A673 (cell line): ENCODE measurements around the gene CNN1. TPM values are rescaled to one million over a fixed set of nuclear protein-coding genes. Genes with fewer than 3 reads are reported as not detected.

Source experiments
- BruUV-seq: library from RNA; stranded (reverse); fragments of 400-500 nt; replicated peaks from 2 replicates; lab custom pipeline; 2021; lab: Mats Ljungman, UMichigan
- CTCF ChIA-PET: fragments of 300-600 bp; sonication (Branson Sonifier 250); formaldehyde crosslinking; loops from one replicate; lab custom pipeline; 2022; ENCODE audit warnings: antibody characterized with exemption; lab: Charles Lee
- POLR2A ChIA-PET: fragments of 300-600 bp; sonication (Branson Sonifier 250); formaldehyde crosslinking; loops from one replicate; lab custom pipeline; 2022; ENCODE audit warnings: antibody characterized with exemption; ENCODE audit not compliant: low non-redundant PET; lab: Charles Lee
- DNase-seq: peaks from one replicate; pipeline ENCODE4 v3.0.0-alpha.2; 2015; ENCODE audit warnings: low spot score
- H3K27ac ChIP-seq: fragments of 200-600 bp; sonication (generic); 2 replicates; pipeline ENCODE4 v1.5.1; 2016; ENCODE audit warnings: mixed run types, low read depth, mild to moderate bottlenecking, mixed read lengths, antibody characterized with exemption, low read length; ENCODE audit not compliant: poor library complexity, severe bottlenecking
- H3K27me3 ChIP-seq: fragments of 200-600 bp; sonication (generic); replicated peaks from 2 replicates; pipeline ENCODE4 v1.6.1; 2017; ENCODE audit warnings: mixed run types, low read depth, mild to moderate bottlenecking, mixed read lengths, antibody characterized with exemption, low read length; ENCODE audit not compliant: insufficient read depth, poor library complexity
- H3K36me3 ChIP-seq: fragments of 200-600 bp; sonication (generic); 2 replicates; pipeline ENCODE4 v1.6.1; 2016; ENCODE audit warnings: mixed run types, mild to moderate bottlenecking, mixed read lengths, antibody characterized with exemption, low read length; ENCODE audit not compliant: insufficient read depth, poor library complexity, severe bottlenecking
- H3K4me1 ChIP-seq: fragments of 200-600 bp; sonication (generic); 2 replicates; pipeline ENCODE4 v1.6.1; 2017; ENCODE audit warnings: mixed run types, mild to moderate bottlenecking, mixed read lengths, antibody characterized with exemption, low read length; ENCODE audit not compliant: insufficient read depth, poor library complexity, severe bottlenecking
- H3K4me3 ChIP-seq: fragments of 200-600 bp; sonication (generic); 2 replicates; pipeline ENCODE4 v1.5.1; 2016; ENCODE audit warnings: low read depth, mixed run types, mild to moderate bottlenecking, mixed read lengths, low read length; ENCODE audit not compliant: poor library complexity, severe bottlenecking
- H3K9me3 ChIP-seq: fragments of 200-600 bp; sonication (generic); 2 replicates; pipeline ENCODE4 v1.6.1; 2016; ENCODE audit warnings: mixed run types, low read depth, mild to moderate bottlenecking, mixed read lengths, antibody characterized with exemption, low read length; ENCODE audit not compliant: poor library complexity, severe bottlenecking
- CTCF ChIP-seq: fragments of 300-800, 200-600 bp; sonication (generic); conservative IDR thresholded peaks from 2 replicates; pipeline ENCODE4 v1.5.1; 2017; ENCODE audit warnings: low read depth, mild to moderate bottlenecking, antibody characterized with exemption, low read length, moderate library complexity, mixed read lengths
- EZH2 ChIP-seq: fragments of 200-600 bp; sonication (generic); IDR thresholded peaks from 2 replicates; pipeline ENCODE4 v1.6.1; 2017; ENCODE audit warnings: borderline replicate concordance, low read depth, mild to moderate bottlenecking, mixed read lengths, antibody characterized with exemption, low read length; ENCODE audit not compliant: poor library complexity, severe bottlenecking
- intact Hi-C: fragments of 100-400 bp; cut with micrococcal nuclease; formaldehyde crosslinking; loops from one replicate; pipeline ENCODE4 v1.10.0; 2022; ENCODE audit not compliant: unreplicated experiment
- total RNA-seq: library from RNA; stranded (reverse); gene quantifications from 2 replicates; pipeline ENCODE4 v1.2.3, GENCODE V29; 2021

The CNN1 gene
- total RNA-seq, 1 experiment from 2014 or later, result 0.60 TPM

GRCh38 chr19:11587302-11587974 is 48.8 kb downstream of the CNN1 start:
- H3K36me3 ChIP-seq, result no peaks in the 10 kb centered on the region
- POLR2A ChIA-PET, result no interaction called here
- H3K4me3 ChIP-seq, result no peak overlapping the region
- no TSS peak for BruUV-seq
- intact Hi-C loops, result loop anchor here (2.0 to 10.0 kb wide), 3 partner anchors 27 to 293 kb away; partner anchors contain the start of gene TSPAN16
- no peak overlapping the region for H3K27ac ChIP-seq
- peak; percentile 89 for DNase-seq
- TF ChIP-seq CTCF (peak; percentile 92), EZH2 (no peak)
- H3K27me3 ChIP-seq, result no peaks in the 10 kb centered on the region
- no peaks in the 10 kb centered on the region for H3K9me3 ChIP-seq
- CTCF ChIA-PET, result no interaction called here
- no peaks in the 10 kb centered on the region for H3K4me1 ChIP-seq

GRCh38 chr19:11587975-11588631 is 49.5 kb downstream of the CNN1 start:
- no peaks in the 10 kb centered on the region for H3K4me1 ChIP-seq
- H3K36me3 ChIP-seq, result no peaks in the 10 kb centered on the region
- H3K4me3 ChIP-seq, result no peak overlapping the region
- no peaks in the 10 kb centered on the region for H3K27me3 ChIP-seq
- POLR2A ChIA-PET, result no interaction called here
- DNase-seq, result no peak
- H3K9me3 ChIP-seq, result no peaks in the 10 kb centered on the region
- CTCF ChIA-PET, result interaction anchor here (0.6 kb wide), 1 partner anchor 531 kb away, joined by 3 read pairs; no protein-coding TSS in a partner anchor
- TF ChIP-seq CTCF, result no peak; the same call in 1 of the 2 replicates
- TF ChIP-seq EZH2, result no peak
- BruUV-seq, result no TSS peak
- intact Hi-C loops, result loop anchor here (2.0 to 10.0 kb wide), 3 partner anchors 27 to 293 kb away; partner anchors contain the start of gene TSPAN16
- H3K27ac ChIP-seq, result no peak overlapping the region

GRCh38 chr19:11594084-11594483 is 55.4 kb downstream of the CNN1 start:
- H3K36me3 ChIP-seq, result peaks cover 3% of the 10 kb centered on the region
- BruUV-seq, result no TSS peak
- ChIA-PET CTCF (interaction anchor here (0.6 to 1.2 kb wide), 2 partner anchors 35 to 159 kb away, joined by 4 to 5 read pairs; partner anchors contain the start of genes ELOF1 and ODAD3), POLR2A (no interaction called here)
- no peak overlapping the region for H3K27ac ChIP-seq
- TF ChIP-seq EZH2 (no peak), CTCF (no peak)
- H3K4me3 ChIP-seq, result no peak overlapping the region
- intact Hi-C loops, result no loop called here
- no peak for DNase-seq
- no peaks in the 10 kb centered on the region for H3K27me3 ChIP-seq
- H3K9me3 ChIP-seq, result no peaks in the 10 kb centered on the region
- H3K4me1 ChIP-seq, result peaks cover 2% of the 10 kb centered on the region
